Neural progenitor cell (in vitro differentiated cells): ENCODE results near the gene PARD3B.

Experiments
- EZH2 ChIP-seq: fragments of 200-600 bp; sonication (generic); IDR thresholded peaks from 2 replicates; pipeline ENCODE4 v1.6.1; 2017; ENCODE audit warnings: antibody characterized with exemption, mild to moderate bottlenecking, moderate library complexity
- TF ChIP-seq, protein P1 (sequence below): fragments of 200-600 bp; sonication (generic); IDR thresholded peaks from 2 replicates; pipeline ENCODE4 v1.5.1; 2017; ENCODE audit warnings: antibody characterized with exemption, mild to moderate bottlenecking

- TF ChIP-seq, protein P1, sequence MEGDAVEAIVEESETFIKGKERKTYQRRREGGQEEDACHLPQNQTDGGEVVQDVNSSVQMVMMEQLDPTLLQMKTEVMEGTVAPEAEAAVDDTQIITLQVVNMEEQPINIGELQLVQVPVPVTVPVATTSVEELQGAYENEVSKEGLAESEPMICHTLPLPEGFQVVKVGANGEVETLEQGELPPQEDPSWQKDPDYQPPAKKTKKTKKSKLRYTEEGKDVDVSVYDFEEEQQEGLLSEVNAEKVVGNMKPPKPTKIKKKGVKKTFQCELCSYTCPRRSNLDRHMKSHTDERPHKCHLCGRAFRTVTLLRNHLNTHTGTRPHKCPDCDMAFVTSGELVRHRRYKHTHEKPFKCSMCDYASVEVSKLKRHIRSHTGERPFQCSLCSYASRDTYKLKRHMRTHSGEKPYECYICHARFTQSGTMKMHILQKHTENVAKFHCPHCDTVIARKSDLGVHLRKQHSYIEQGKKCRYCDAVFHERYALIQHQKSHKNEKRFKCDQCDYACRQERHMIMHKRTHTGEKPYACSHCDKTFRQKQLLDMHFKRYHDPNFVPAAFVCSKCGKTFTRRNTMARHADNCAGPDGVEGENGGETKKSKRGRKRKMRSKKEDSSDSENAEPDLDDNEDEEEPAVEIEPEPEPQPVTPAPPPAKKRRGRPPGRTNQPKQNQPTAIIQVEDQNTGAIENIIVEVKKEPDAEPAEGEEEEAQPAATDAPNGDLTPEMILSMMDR = no peak
- no peak for TF ChIP-seq EZH2
These were observed 208.6 kb downstream of the PARD3B start for GRCh38 chr2:204753841-204754240.
